ENCODE results near the gene LCN6.
A peak's percentile ranks its signal among the peaks of the same experiment; 100 is the strongest.
"Not testable (repeated sequence)": the region's sequence is repeated elsewhere in the genome, so short reads cannot be mapped to it uniquely, and the experiment has no call there.

LCN6 gene

GRCh38 chr9:136724772-136725171 lies 23.6 kb downstream of the LCN6 start:
- DNase-seq (ENCODE audit: low spot score): no peak

DNA sequence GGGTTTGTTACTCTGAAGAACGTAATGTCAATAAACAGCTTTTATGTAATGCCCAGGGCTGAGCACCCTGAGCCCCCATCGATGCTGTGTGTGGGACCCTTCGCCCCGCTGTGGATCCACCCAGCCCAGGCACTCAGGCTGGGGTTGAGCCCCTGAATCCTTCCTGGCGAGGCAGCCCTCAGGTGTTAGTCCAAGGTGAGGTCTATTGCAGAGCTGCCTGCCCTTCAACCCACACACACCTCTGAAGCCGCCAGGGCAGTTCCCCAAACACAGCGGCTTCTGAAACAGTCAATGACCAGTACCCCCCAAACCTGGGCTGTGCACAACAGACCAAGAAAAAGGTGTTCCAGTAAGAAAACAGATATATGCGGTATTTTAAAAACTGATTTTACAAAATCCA lies 24.3 kb downstream of the LCN6 start:
- DNase-seq (ENCODE audit: low spot score): no peak

DNA sequence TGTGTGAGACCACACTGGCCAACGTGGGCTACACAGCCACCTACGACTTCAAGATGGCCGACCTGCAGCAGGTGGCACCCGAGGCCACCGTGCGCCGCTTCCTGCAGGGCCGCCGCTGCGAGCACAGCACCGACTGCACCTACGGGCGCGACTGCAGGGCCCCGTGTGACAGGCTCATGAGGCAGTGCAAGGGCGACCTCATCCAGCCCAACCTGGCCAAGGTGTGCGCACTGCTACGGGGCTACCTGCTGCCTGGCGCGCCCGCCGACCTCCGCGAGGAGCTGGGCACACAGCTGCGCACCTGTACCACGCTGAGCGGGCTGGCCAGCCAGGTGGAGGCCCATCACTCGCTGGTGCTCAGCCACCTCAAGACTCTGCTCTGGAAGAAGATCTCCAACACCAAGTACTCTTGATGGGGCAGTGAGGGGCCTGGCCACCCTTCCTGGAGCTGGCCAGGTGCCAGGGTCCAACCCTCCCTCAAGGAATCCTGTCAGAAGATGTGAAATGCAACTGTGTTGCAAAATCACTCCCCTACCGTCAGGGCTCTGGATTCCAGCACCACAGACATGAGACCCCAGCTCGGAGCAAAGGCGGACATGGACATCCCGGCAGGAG lies 24.9 kb downstream of the LCN6 start:
- no peak for DNase-seq (ENCODE audit: low spot score)

DNA sequence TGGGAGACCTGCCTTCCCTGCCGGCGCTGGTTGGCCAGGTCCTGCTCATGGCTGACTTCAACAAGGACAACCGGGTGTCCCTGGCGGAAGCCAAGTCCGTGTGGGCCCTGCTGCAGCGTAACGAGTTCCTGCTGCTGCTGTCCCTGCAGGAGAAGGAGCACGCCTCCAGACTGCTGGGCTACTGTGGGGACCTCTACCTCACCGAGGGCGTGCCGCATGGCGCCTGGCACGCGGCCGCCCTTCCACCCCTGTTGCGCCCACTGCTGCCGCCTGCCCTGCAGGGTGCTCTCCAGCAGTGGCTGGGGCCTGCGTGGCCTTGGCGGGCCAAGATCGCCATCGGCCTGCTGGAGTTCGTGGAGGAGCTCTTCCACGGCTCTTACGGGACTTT lies 25.4 kb downstream of the LCN6 start:
- no peak for DNase-seq (ENCODE audit: low spot score)

GRCh38 chr9:136722093-136722968 lies 26.0 kb downstream of the LCN6 start:
- DNase-seq (ENCODE audit: low spot score): no peak

- DNase-seq (ENCODE audit: low spot score): peak; percentile 69
These were observed 26.8 kb downstream of the LCN6 start for GRCh38 chr9:136721339-136722092.

DNA sequence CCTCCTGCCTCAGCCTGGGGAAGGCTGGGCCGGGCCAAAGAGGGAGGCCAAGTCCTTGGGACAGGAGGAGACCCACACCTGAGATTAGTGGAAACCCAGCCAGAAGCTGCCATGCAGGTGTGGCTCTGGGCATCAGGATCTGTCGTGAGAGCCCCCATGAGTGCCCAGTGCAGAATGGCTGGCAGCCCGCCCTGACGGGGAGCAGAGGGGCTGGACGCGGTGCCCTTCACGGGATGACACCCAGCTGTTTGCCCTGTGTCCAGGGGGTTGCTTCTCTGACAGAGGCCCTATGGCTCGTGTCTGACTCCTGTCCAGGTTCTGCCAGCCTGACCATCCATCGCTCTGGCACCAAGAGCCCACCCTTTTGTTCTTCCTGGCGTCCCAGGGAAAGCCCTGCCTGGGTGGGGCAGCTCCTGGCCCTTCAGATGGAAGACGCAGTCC lies 27.4 kb downstream of the LCN6 start:
- DNase-seq (ENCODE audit: low spot score): no peak

DNA sequence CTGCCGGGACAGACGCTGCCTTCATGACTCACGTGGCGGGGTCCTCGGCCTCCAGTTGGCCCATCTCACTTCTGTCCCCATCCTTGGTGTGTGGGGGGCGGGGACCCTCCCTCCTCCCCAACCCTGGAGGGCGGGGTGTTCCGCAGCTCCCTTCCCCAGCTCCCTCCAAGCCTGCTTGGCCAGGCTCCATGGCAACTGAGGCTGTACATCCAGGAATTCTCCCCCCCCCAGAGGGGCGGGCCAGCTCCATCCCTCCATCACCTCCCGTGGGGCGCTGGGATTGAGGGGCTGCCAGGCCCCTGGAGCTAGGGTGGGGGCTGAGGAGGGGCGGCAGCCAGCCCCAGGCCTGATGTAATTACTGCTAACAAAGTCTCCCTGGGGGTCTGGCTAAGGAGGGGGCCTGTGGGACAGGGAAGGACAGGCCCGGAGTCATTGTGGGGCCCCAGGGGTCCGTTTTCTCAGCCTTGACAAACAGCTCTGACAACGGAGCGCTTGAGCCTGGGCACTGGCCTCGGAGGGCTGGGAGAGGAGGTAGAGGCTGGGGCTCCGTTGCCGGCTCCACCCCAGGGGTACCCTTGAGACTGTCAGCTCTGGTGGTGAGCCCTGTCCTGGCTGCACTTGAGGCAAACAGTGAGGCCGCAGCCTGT lies 28.0 kb downstream of the LCN6 start:
- no peak for DNase-seq (ENCODE audit: low spot score)

DNA sequence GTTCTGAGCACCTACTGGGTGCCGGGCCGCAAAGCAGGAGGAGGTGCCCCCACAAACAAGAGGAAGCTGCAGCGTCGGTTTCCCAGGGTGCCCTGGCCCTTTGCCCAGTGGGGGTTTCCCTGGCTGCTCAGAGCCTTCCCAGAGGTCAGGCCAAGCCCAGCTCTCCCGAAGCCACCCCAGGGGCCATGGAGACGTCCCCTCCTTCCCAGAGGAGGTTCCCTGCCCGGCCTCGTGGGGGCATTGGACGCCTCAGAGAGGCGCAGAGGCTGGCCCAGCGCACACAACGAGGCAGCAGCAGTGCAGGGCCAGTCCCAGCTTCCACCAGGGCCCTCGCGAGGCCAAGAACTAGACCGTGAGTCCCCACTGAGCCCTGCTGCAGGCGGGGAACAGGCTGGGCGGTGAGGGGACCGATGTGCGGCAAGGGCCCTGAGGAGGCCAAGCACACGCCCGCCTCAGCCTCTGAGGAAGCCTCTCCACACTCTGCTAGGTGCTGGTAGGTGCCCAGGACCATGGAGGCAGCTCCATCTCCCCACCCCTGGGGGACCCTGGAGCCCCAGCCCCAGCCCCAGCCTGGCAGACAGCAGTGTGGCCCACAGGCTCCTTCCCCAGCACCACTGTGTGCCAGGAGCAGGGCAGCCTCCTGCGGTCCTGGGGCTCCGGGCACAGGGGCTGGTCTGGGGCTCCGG lies 29.0 kb downstream of the LCN6 start:
- no peak for DNase-seq (ENCODE audit: low spot score)

- no peak for DNase-seq (ENCODE audit: low spot score)
These were observed 29.8 kb downstream of the LCN6 start for GRCh38 chr9:136718345-136719194.

- DNase-seq (ENCODE audit: low spot score): no peak
These were observed 30.9 kb downstream of the LCN6 start for GRCh38 chr9:136717399-136717798.

- DNase-seq (ENCODE audit: low spot score): no peak
These were observed 33.4 kb downstream of the LCN6 start for GRCh38 chr9:136714893-136715274.

DNA sequence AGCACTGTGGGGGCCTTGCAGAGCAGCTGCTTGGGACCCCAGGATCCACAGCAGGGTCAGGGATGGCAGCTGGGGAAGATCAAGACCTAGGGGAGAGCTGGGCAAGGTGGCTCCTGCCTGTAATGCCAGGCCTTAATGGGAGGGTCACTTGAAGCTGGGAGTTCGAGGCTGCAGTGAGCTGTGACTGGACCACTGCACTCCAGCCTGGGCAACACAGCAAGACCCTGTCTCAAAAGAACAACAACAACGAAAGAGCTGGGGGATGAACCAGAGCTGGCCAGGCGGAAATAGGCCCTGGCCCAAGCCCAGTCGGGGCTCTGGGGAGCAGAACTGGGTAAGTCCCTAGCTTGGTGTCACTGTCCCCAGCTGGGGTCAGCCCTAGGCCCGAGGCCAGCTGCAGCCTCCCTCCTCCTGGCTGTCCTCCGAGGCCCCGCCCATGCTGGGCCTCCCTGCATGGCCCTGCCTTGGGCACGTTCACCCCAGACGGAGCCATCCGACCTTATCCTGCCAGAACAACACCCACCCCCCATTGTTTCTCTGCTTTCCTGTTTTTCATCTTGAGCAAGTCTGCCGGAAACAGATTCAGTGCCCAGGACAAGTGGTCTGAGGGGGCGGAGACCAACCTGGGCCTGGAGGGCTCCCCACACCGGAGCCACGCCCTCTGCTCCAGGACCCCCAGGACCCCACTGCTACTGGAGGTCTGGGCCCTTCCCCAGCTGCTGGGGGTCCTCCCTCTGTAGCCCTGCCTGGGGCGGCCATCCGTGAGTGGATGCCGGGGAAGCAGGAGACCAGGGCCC lies 34.0 kb downstream of the LCN6 start:
- no peak for DNase-seq (ENCODE audit: low spot score)

DNA sequence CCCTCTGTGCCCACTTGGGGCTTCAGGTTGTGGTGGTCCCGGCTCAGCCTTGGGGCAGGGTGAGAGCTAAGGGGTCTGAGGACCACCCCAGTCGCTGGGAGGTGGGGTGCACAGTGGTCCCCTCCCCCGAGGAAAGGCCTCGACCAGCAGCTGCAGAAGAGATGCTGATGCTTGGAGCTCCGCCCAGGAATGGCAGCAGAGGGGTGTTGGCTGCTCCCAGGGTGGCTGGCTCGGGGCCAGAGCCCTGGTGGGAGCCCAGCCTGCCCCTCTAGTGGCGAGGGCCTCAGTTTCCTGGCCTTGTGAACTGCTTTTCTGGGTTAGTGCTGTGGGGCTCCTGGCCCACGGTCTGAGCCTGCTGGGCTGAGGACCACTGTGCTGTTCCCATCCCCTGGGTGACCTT lies 34.8 kb downstream of the LCN6 start:
- DNase-seq (ENCODE audit: low spot score): no peak

DNA sequence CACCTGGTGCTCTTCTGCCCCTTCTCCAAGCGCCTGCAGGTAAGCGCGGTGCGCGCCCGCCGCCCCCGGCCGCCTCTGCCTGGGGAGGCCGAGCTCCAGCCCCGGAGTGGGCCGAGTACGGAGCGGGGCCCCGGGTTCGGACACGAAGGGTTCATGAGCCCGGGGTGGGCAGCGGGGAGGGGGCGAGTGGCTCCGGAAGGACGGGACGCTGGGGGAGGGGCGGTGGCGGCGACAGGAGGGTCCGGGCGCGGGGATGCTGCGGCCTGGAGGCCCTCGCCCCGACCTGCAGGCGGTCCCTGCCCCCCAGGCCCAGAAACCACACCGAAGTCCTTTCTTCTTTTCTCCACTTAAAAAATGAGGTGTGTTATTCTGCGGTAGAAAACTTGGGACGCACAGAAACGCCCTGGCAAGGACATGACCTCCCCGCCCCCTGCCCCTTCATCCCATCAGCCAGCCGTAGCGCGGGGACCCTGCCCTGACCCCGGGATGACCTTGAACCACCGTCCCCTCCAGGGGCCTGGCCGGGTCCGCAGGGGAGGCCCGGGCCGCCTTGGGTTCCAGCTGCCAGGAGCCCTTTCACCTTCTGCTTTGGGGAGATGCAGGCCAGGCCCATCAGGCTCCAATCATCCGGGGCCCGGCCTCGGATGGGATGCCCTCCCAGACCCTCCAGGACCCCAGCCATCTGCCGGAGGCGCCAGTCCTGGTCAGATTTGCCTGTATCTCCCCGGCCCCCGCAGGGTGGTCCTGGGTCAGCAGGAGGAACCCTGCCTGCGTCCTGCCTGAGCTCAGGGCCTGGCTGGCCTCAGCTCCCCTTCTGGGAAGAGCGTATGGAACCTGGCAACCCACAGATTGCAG lies 35.4 kb downstream of the LCN6 start:
- DNase-seq (ENCODE audit: low spot score): no peak

GRCh38 chr9:136711751-136712689 lies 36.3 kb downstream of the LCN6 start, which contains the start of gene DIPK1B:
Gene DIPK1B, plus strand, starts transcription at chr9:136712572. Its CDS starts 94 bp downstream, at chr9:136712666.
- no peak for DNase-seq (ENCODE audit: low spot score)

DNA sequence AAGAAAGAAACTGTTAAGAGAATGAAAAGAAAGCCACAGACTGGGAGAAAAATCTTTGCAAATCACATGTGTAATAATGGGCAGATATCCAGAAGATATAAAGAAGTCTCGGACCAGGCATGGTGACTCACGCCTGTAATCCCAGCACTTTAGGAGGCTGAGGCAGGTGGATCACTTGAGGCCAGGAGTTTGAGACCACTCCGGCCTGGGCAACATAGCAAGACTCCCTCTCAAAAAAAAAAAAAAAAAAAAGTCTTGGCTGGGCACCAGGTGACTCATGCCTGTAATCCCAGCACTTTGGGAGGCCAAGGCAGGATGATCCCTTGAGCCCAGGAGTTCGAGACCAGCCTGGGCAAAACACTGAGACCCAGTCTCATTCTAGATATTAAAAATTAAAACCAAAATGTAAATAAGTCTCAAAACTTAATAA lies 37.1 kb downstream of the LCN6 start:
- DNase-seq (ENCODE audit: low spot score): not testable (repeated sequence)

DNA sequence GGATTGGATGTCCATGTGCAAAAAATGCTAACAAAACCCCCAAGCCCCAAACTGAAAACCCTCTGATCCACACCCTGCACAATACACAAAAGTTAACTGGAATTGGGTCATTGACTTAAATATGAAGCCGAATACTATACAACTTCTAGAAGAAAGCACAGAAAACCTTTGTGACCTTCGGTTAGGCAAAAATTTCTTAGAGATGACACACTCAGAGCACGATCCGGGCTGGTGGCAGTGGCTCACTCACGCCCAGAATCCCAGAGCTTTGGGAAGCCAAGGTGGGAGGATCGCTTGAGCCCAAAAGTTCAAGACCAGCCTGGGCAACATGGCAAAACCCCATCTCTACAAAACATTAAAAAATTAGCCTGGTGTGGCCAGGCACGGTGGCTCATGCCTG lies 37.8 kb downstream of the LCN6 start:
- DNase-seq (ENCODE audit: low spot score): no peak

Data from AG08395 (cell line).